KMS-11 (cell line): ENCODE data around the gene UPF2.

Experiments
- H2AFZ ChIP-seq: fragments of 200-600 bp; sonication (generic); 2 replicates; pipeline ENCODE4 v1.6.1; 2016; ENCODE audit warnings: antibody characterized with exemption, mixed run types, low read depth
- H3K27ac ChIP-seq: fragments of 200-600 bp; sonication (generic); 2 replicates; pipeline ENCODE4 v1.6.1; 2016; ENCODE audit warnings: mild to moderate bottlenecking, mixed run types
- H3K27me3 ChIP-seq: fragments of 200-600 bp; sonication (generic); 2 replicates; pipeline ENCODE4 v1.6.1; 2017; ENCODE audit warnings: mild to moderate bottlenecking, low read depth, mixed run types, moderate library complexity; ENCODE audit not compliant: insufficient read depth
- H3K36me3 ChIP-seq: fragments of 200-600 bp; sonication (generic); 2 replicates; pipeline ENCODE4 v1.6.1; 2017; ENCODE audit warnings: mild to moderate bottlenecking, mixed run types; ENCODE audit not compliant: insufficient read depth
- H3K4me1 ChIP-seq: fragments of 200-600 bp; sonication (generic); 2 replicates; pipeline ENCODE4 v1.6.1; 2016; ENCODE audit warnings: mild to moderate bottlenecking, low read depth, mixed run types; ENCODE audit not compliant: poor library complexity, severe bottlenecking
- H3K4me2 ChIP-seq: fragments of 200-600 bp; sonication (generic); 2 replicates; pipeline ENCODE4 v1.7.0; 2016; ENCODE audit warnings: mild to moderate bottlenecking, mixed run types
- H3K4me3 ChIP-seq: fragments of 200-600 bp; sonication (generic); IDR thresholded peaks from 2 replicates; pipeline ENCODE4 v1.6.1; 2017; ENCODE audit warnings: low read depth, low read length, mixed read lengths; ENCODE audit not compliant: insufficient read depth
- H3K79me2 ChIP-seq: fragments of 200-600 bp; sonication (generic); 2 replicates; pipeline ENCODE4 v1.6.1; 2016; ENCODE audit warnings: low read depth, mixed run types; ENCODE audit not compliant: insufficient read depth
- H3K9ac ChIP-seq: fragments of 200-600 bp; sonication (generic); 2 replicates; pipeline ENCODE4 v1.6.1; 2016; ENCODE audit warnings: mild to moderate bottlenecking, mixed run types
- H4K20me1 ChIP-seq: fragments of 200-600 bp; sonication (generic); 2 replicates; pipeline ENCODE4 v1.6.1; 2016; ENCODE audit warnings: mild to moderate bottlenecking, mixed run types; ENCODE audit not compliant: insufficient read depth
- TF ChIP-seq, protein P1 (sequence below): fragments of 200-600 bp; sonication (generic); conservative IDR thresholded peaks from 2 replicates; pipeline ENCODE4 v1.6.1; 2017; ENCODE audit warnings: low read depth, mild to moderate bottlenecking, antibody characterized with exemption, low read length, moderate library complexity, mixed read lengths

UPF2 gene

DNA sequence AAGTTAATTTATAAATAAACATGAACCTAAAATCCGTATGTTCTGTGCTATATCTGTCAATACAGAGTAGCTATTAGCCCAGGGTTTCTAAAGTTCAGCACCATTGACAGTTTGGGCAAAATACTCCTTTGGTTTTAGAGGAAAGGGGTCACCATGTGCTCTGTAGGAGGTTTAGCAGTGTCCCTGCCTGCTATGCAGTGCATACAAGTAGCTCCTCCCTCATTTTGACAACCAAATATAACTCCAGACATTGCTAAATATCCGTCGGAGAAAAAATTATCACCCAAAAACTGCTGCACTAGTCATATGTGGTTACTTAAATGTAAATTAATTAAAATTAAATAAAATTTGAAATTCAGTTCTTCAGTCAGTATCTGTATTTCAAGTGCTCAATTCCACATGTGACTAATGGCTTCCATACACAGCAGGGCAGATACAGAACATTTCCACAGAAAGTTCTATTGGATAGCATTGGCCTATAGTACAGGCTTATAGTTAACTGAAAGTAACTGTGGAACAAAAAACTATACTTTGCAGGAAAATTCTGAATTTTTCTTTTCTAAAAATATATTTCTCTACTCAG, 6.4 kb downstream of the UPF2 start:
- Histone ChIP-seq H3K27me3 (no peaks in the 10 kb centered on the region), H3K4me3 (no peak overlapping the region), H3K27ac (no peak overlapping the region), H3K4me1 (peaks cover 27% of the 10 kb centered on the region), H3K79me2 (peaks cover 79% of the 10 kb centered on the region), H3K4me2 (no peak overlapping the region), H3K36me3 (peaks cover 7% of the 10 kb centered on the region; the same call in 1 of the 2 replicates), H2AFZ (no peak overlapping the region), H4K20me1 (0 out of 2 replicates have a peak, but pooled peaks cover 4% of the 10 kb centered on the region), H3K9ac (no peak overlapping the region)
- TF ChIP-seq, protein P1, sequence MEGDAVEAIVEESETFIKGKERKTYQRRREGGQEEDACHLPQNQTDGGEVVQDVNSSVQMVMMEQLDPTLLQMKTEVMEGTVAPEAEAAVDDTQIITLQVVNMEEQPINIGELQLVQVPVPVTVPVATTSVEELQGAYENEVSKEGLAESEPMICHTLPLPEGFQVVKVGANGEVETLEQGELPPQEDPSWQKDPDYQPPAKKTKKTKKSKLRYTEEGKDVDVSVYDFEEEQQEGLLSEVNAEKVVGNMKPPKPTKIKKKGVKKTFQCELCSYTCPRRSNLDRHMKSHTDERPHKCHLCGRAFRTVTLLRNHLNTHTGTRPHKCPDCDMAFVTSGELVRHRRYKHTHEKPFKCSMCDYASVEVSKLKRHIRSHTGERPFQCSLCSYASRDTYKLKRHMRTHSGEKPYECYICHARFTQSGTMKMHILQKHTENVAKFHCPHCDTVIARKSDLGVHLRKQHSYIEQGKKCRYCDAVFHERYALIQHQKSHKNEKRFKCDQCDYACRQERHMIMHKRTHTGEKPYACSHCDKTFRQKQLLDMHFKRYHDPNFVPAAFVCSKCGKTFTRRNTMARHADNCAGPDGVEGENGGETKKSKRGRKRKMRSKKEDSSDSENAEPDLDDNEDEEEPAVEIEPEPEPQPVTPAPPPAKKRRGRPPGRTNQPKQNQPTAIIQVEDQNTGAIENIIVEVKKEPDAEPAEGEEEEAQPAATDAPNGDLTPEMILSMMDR: no peak

DNA sequence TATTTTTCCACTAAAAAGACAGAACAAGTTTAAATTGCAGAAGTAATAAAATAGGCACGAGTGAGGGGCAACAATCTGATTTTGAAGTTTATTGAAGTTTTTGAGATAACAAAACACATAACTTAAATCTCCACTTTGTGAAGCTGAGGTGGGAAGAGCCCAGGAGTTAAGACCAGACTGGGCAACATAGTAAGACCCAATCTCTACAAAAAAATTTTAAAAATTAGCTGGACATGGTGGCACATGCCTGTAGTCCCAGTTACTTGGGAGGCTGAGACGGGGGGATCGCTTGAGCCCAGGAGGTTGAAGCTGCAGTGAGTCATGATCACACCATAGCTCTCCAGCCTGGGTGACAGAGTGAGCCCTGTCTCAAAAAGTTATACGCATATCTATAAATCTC, 11.2 kb downstream of the UPF2 start:
- H3K36me3 ChIP-seq: peaks cover 18% of the 10 kb centered on the region; the same call in 1 of the 2 replicates
- TF ChIP-seq, protein P1: no peak
- no peak overlapping the region for H3K4me2 ChIP-seq
- no peak overlapping the region for H2AFZ ChIP-seq
- no peak overlapping the region for H3K4me3 ChIP-seq
- no peak overlapping the region for H3K9ac ChIP-seq
- peaks cover 57% of the 10 kb centered on the region for H3K79me2 ChIP-seq
- peaks cover 29% of the 10 kb centered on the region for H3K4me1 ChIP-seq
- no peaks in the 10 kb centered on the region for H3K27me3 ChIP-seq
- no peak overlapping the region for H3K27ac ChIP-seq
- H4K20me1 ChIP-seq: 0 out of 2 replicates have a peak, but pooled peaks cover 6% of the 10 kb centered on the region

DNA sequence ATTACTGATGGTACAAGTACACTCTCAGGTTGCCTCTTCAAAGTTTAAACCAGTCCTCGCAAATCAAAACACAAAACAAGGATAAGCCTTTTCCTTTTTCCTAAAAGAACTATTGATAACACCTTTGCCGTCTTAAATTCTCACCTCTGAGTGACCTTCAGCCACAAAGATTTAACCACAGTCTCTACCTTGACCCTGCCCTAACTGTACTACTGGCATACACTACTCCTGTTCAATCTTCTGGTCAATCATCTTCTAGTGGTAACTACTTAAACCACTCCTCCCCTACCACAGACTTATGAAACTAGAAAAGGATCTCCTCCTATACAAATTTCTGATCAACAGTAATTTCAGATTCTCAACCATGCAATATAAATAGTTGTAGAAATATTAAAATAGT, 15.1 kb downstream of the UPF2 start:
- Histone ChIP-seq H3K27ac (peak overlapping the region; percentile 8; the same call in 1 of the 2 replicates), H3K4me3 (no peak overlapping the region), H3K4me1 (peaks cover 47% of the 10 kb centered on the region), H3K79me2 (peaks cover 58% of the 10 kb centered on the region; the same call in 1 of the 2 replicates), H3K9ac (no peak overlapping the region), H3K27me3 (no peaks in the 10 kb centered on the region), H3K36me3 (peaks cover 11% of the 10 kb centered on the region; the same call in 1 of the 2 replicates), H4K20me1 (peaks cover 6% of the 10 kb centered on the region; the same call in 1 of the 2 replicates), H2AFZ (no peak overlapping the region), H3K4me2 (peak overlapping the region; percentile 30; the same call in 1 of the 2 replicates)
- TF ChIP-seq, protein P1: no peak

DNA sequence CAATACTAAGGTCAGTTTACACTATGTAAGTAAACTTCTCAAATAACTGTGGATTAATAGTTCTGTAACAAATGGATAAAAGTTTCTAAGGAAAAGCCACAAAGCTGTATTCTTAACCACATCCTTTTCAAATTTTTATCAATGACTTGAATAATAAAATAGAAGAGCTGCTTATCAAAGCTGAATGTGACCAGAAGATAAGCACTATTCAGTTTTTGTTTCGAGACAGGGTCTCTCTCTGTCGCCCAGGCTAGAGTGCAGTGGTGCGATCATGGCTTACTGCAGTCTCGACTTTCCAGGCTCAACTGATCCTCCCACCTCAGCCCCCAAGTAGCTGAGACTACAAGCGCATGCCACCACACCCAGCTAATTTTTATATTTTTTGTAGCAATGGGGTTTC, 17.0 kb downstream of the UPF2 start:
- Histone ChIP-seq H3K27me3 (no peaks in the 10 kb centered on the region), H3K36me3 (peaks cover 11% of the 10 kb centered on the region; the same call in 1 of the 2 replicates), H3K79me2 (peaks cover 43% of the 10 kb centered on the region; the same call in 1 of the 2 replicates), H3K4me2 (no peak overlapping the region), H4K20me1 (peaks cover 6% of the 10 kb centered on the region; the same call in 1 of the 2 replicates), H3K27ac (no peak overlapping the region), H3K4me3 (no peak overlapping the region), H2AFZ (no peak overlapping the region), H3K4me1 (peaks cover 51% of the 10 kb centered on the region), H3K9ac (no peak overlapping the region)
- TF ChIP-seq, protein P1: no peak
